Kidney (tissue), 14 donors: ENCODE measurements around the gene SF3B3. TPM values are rescaled to one million over a fixed set of nuclear protein-coding genes. Genes with fewer than 3 reads are reported as not detected.
A peak's percentile ranks its signal among the peaks of the same experiment; 100 is the strongest.

Source experiments
- DNase-seq, 5 donors: peaks; one replicate each; pipeline ENCODE4 v3.0.0-alpha.2; 2013 to 2020
- FAIRE-seq: peaks from 2 replicates; lab custom pipeline; 2012; peaks lifted over from hg19 to GRCh38; lab: Jason Lieb, UNC
- H3K27ac ChIP-seq, 2 donors: one replicate each; pipeline ENCODE4 v1.7.0; 2013; ENCODE audit warnings: low read depth in 2 of 2, low read length in 2 of 2, inconsistent platforms in 1 of 2
- H3K27me3 ChIP-seq: one replicate; pipeline ENCODE4 v1.7.1; 2013; ENCODE audit warnings: low read length, inconsistent platforms; ENCODE audit not compliant: control insufficient read depth, insufficient read depth
- H3K36me3 ChIP-seq, 3 donors: one replicate each; pipeline versions ENCODE4 v1.7.0 to v1.7.1; 2013; ENCODE audit warnings: low read length in 3 of 3, control low read depth in 1 of 3, inconsistent platforms in 1 of 3; ENCODE audit not compliant: insufficient read depth in 3 of 3, control insufficient read depth in 2 of 3
- H3K4me1 ChIP-seq, 3 donors: one replicate each; pipeline versions ENCODE4 v1.7.0 to v1.7.1; 2013; ENCODE audit warnings: low read length in 3 of 3, inconsistent platforms in 1 of 3, low read depth in 1 of 3; ENCODE audit not compliant: control insufficient read depth in 2 of 3, insufficient read depth in 2 of 3
- H3K4me3 ChIP-seq, 3 donors: one replicate each; pipeline versions ENCODE4 v1.7.0 to v1.8.1; 2013; ENCODE audit warnings: low read length in 3 of 3, control low read depth in 1 of 3, inconsistent platforms in 1 of 3
- H3K9ac ChIP-seq, 3 donors: one replicate each; pipeline versions ENCODE4 v1.7.0 to v1.7.1; 2013; ENCODE audit warnings: low read length in 3 of 3, control low read depth in 1 of 3, inconsistent platforms in 1 of 3
- H3K9me3 ChIP-seq, 3 donors: one replicate each; pipeline versions ENCODE4 v1.7.0 to v1.7.1; 2013; ENCODE audit warnings: low read length in 3 of 3, control low read depth in 1 of 3, inconsistent platforms in 1 of 3; ENCODE audit not compliant: control insufficient read depth in 2 of 3, insufficient read depth in 1 of 3
- CTCF ChIP-seq: IDR thresholded peaks from 3 replicates; pipeline ENCODE4 v1.5.1; 2012; ENCODE audit warnings: mild to moderate bottlenecking, moderate library complexity, borderline replicate concordance; ENCODE audit not compliant: insufficient read depth; ENCODE audit errors: extremely low read depth
- intact Hi-C: fragments of 100-400 bp; cut with DNase I; formaldehyde crosslinking; loops from one replicate; pipeline ENCODE4 v1.11.1; 2022
- polyA plus RNA-seq: library from polyadenylated mRNA; stranded (reverse); fragments of 350-450 nt; fragmentation: Illumina TruSeq; extraction: RNeasy Lipid Tissue Mini Kit (QIAGEN cat#74804); gene quantifications from one replicate; pipeline ENCODE4 v1.2.3, GENCODE V29; 2014; ENCODE audit warnings: low read depth, low replicate concordance; ENCODE audit not compliant: insufficient read depth
- total RNA-seq: library from RNA; stranded (reverse); fragmentation: NEBNext Ultra II Directional; extraction: Animal tissue kit (Norgen Biotek cat#: 25700); gene quantifications from one replicate; pipeline ENCODE4 v1.2.1, GENCODE V29; 2021
- donor health status: control.
- donor health status: control.
- donor health status: control.
- donor health status: control.
- donor health status: control.
- donor health status: DM: yes; HTN: yes; CAD: no.
- donor health status: Normal renal cell carcinoma (clear cell type).

SF3B3 gene
- total and polyA plus RNA-seq, 2 donors from 2014 or later: 92.9 to 246 TPM

- FAIRE-seq (no peak), DNase-seq (no peak)
- no peak overlapping the region for H3K4me3 ChIP-seq
- peaks cover 0 to 38% (median 12%) of the 10 kb centered on the region in 3 donors for H3K36me3 ChIP-seq
- H3K9me3 ChIP-seq: no peaks in the 10 kb centered on the region
- H3K9ac ChIP-seq: no peak overlapping the region
- no peak overlapping the region for H3K27ac ChIP-seq
- no peaks in the 10 kb centered on the region for H3K27me3 ChIP-seq
- no peak for TF ChIP-seq CTCF
- peaks cover 0 to 3% (median 0%) of the 10 kb centered on the region in 3 donors for H3K4me1 ChIP-seq
- intact Hi-C loops: no loop called here
These were observed 44.7 kb upstream of the SF3B3 start for GRCh38 chr16:70478912-70479341.

- no peak for FAIRE-seq
- Histone ChIP-seq H3K4me1 (peaks cover 0 to 3% (median 0%) of the 10 kb centered on the region in 3 donors), H3K9ac (no peak overlapping the region), H3K36me3 (peaks cover 0 to 35% (median 12%) of the 10 kb centered on the region in 3 donors), H3K9me3 (no peaks in the 10 kb centered on the region), H3K27ac (no peak overlapping the region), H3K4me3 (no peak overlapping the region), H3K27me3 (no peaks in the 10 kb centered on the region)
- intact Hi-C loops: no loop called here
- no peak for TF ChIP-seq CTCF
- peak in 1 of 5 donors; percentile 61 for DNase-seq
These were observed 43.2 kb upstream of the SF3B3 start for GRCh38 chr16:70480127-70481105.

DNA sequence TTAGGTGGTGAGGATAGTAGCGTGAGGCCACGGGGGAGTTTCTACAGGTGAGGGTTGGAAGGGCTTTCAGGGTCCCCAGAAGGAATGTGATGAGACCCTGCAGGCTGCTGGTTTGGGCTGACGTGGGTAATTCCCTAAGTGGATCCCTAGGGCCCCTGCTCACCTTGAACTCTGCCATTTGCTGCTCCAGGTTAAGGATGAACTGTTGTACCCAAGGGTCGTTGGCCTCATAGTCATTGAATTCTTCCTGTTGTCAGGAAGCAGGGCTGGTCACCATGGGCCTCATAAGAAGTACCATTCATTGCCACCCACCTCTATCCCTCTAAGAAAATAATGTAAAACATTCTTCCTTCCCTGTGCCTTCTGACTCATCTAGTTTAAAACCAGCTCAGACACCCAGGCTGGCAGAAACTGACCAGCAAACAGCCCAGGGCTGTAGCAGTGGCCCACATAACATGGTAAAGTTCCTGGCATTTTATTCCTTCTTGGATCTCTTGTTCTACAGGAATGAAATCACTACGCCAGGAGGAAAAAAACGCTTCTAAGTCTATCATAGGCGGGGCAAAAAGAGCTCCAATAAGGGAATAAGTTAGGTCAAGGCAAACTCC lies 41.6 kb upstream of the SF3B3 start:
- DNase-seq (peak in 1 of 5 donors; percentile 35), FAIRE-seq (no peak)
- H3K9me3 ChIP-seq: no peaks in the 10 kb centered on the region
- TF ChIP-seq CTCF: no peak
- H3K4me1 ChIP-seq: no peaks in the 10 kb centered on the region
- intact Hi-C loops: no loop called here
- peaks cover 0 to 35% (median 14%) of the 10 kb centered on the region in 3 donors for H3K36me3 ChIP-seq
- no peak overlapping the region for H3K27ac ChIP-seq
- H3K9ac ChIP-seq: no peak overlapping the region
- no peaks in the 10 kb centered on the region for H3K27me3 ChIP-seq
- H3K4me3 ChIP-seq: no peak overlapping the region
